ENCODE measurements around the gene PCSK4. TPM values are rescaled to one million over a fixed set of nuclear protein-coding genes. Genes with fewer than 3 reads are reported as not detected.
"Not testable (repeated sequence)": the region's sequence is repeated elsewhere in the genome, so short reads cannot be mapped to it uniquely, and the experiment has no call there.

The PCSK4 gene
- total RNA-seq, 1 donor from 2014 or later = 1.5 TPM

GRCh38 chr19:1482361-1483130 is 7.6 kb downstream of the PCSK4 start:
- H3K27ac ChIP-seq = no peak overlapping the region
- intact Hi-C loops (cut with DNase I) = no loop called here
- no peaks in the 10 kb centered on the region for H3K27me3 ChIP-seq
- peaks cover under 1 to 14% of the 10 kb centered on the region in 2 donors for H3K4me1 ChIP-seq
- H3K36me3 ChIP-seq = no peaks in the 10 kb centered on the region
- no peak overlapping the region for H3K4me3 ChIP-seq
- no peak for TF ChIP-seq CTCF (IDR thresholded peaks at IDR 0.05)
- DNase-seq (ENCODE audit: low spot score in 2 of 2) = no peak
- H3K9me3 ChIP-seq = no peaks in the 10 kb centered on the region

GRCh38 chr19:1481893-1482360 is 8.2 kb downstream of the PCSK4 start:
- Histone ChIP-seq H3K36me3 (no peaks in the 10 kb centered on the region), H3K4me3 (no peak overlapping the region), H3K27me3 (no peaks in the 10 kb centered on the region), H3K27ac (no peak overlapping the region), H3K4me1 (peaks cover 2 to 14% of the 10 kb centered on the region in 2 donors), H3K9me3 (no peaks in the 10 kb centered on the region)
- DNase-seq (ENCODE audit: low spot score in 2 of 2) = no peak
- intact Hi-C loops (cut with DNase I) = no loop called here
- TF ChIP-seq CTCF (IDR thresholded peaks at IDR 0.05) = no peak

- no peak for DNase-seq (ENCODE audit: low spot score in 2 of 2)
- H3K27ac ChIP-seq = no peak overlapping the region
- intact Hi-C loops (cut with DNase I) = no loop called here
- peaks cover 2 to 14% of the 10 kb centered on the region in 2 donors for H3K4me1 ChIP-seq
- H3K36me3 ChIP-seq = peaks cover 0 to 4% of the 10 kb centered on the region in 2 donors
- no peaks in the 10 kb centered on the region for H3K27me3 ChIP-seq
- no peak overlapping the region for H3K4me3 ChIP-seq
- TF ChIP-seq CTCF (IDR thresholded peaks at IDR 0.05) = no peak
- H3K9me3 ChIP-seq = no peaks in the 10 kb centered on the region
These were observed 8.8 kb downstream of the PCSK4 start for GRCh38 chr19:1481224-1481892.

- peaks cover 2 to 14% of the 10 kb centered on the region in 2 donors for H3K4me1 ChIP-seq
- H3K36me3 ChIP-seq = peaks cover 6 to 24% of the 10 kb centered on the region in 2 donors
- intact Hi-C loops (cut with DNase I) = loop anchor here (1.0 to 2.0 kb wide), 4 partner anchors 11 to 96 kb away; partner anchors contain the start of genes NDUFS7, PCSK4 and RPS15
- peak within 1 kb of the TSS; percentile 41 to 62 for H3K27ac ChIP-seq
- H3K27me3 ChIP-seq = no peaks in the 10 kb centered on the region
- TF ChIP-seq CTCF (IDR thresholded peaks at IDR 0.05) = no peak
- peak within 1 kb of the TSS; percentile 88 to 90 for H3K4me3 ChIP-seq
- no peaks in the 10 kb centered on the region for H3K9me3 ChIP-seq
- DNase-seq (ENCODE audit: low spot score in 2 of 2) = peak; percentile 73 to 96
These were observed 11.0 kb downstream of the PCSK4 start, which contains the start of gene C19orf25 for GRCh38 chr19:1478934-1479707. Gene C19orf25 (minus strand): TSS chr19:1479215. CDS start chr19:1478903, 312 bp downstream.

- peaks cover 2 to 16% of the 10 kb centered on the region in 2 donors for H3K4me1 ChIP-seq
- H3K9me3 ChIP-seq; intact Hi-C loops (cut with DNase I); H3K27ac ChIP-seq; DNase-seq (ENCODE audit: low spot score in 2 of 2); H3K4me3 ChIP-seq: not testable (repeated sequence)
- H3K27me3 ChIP-seq = peaks cover 13% of the 10 kb centered on the region
- peaks cover 6 to 24% of the 10 kb centered on the region in 2 donors for H3K36me3 ChIP-seq
These were observed 13.1 kb downstream of the PCSK4 start for GRCh38 chr19:1477056-1477455.

All from ascending aorta (tissue), 2 donors.